GM23338 (cell line): Measurements from ENCODE around the gene UBE2E2. TPM values are rescaled to one million over a fixed set of nuclear protein-coding genes. Genes with fewer than 3 reads are reported as not detected.

ENCODE experiments used
- ATAC-seq: fragments of 200-7000 bp; cut with Tn5 transposase; 3 replicates; pipeline ENCODE4 v1.9.1; 2020
- DNase-seq: peaks from one replicate; pipeline ENCODE4 v3.0.0-alpha.2; 2015; ENCODE audit warnings: low spot score
- H2AFZ ChIP-seq: fragments of 200-600 bp; sonication (generic); 2 replicates; pipeline ENCODE4 v1.8.0; 2016; ENCODE audit warnings: antibody characterized with exemption, mild to moderate bottlenecking, moderate library complexity
- H3F3A ChIP-seq: fragments of 200-600 bp; sonication (generic); replicated peaks from 2 replicates; pipeline ENCODE4 v1.8.0; 2017; ENCODE audit warnings: antibody characterized with exemption, mixed run types, low read depth
- H3K27ac ChIP-seq: fragments of 200-600 bp; sonication (generic); 2 replicates; pipeline ENCODE4 v1.6.1; 2016; ENCODE audit warnings: low read depth
- H3K27me3 ChIP-seq: fragments of 200-600 bp; sonication (generic); 2 replicates; pipeline ENCODE4 v1.8.0; 2016; ENCODE audit warnings: mild to moderate bottlenecking, mixed run types, moderate library complexity; ENCODE audit not compliant: insufficient read depth
- H3K36me3 ChIP-seq: fragments of 200-600 bp; sonication (generic); 2 replicates; pipeline ENCODE4 v1.8.0; 2016; ENCODE audit warnings: mild to moderate bottlenecking; ENCODE audit not compliant: insufficient read depth
- H3K4me1 ChIP-seq: fragments of 200-600 bp; sonication (generic); 2 replicates; pipeline ENCODE4 v1.8.0; 2016; ENCODE audit warnings: mild to moderate bottlenecking, moderate library complexity; ENCODE audit not compliant: insufficient read depth
- H3K4me2 ChIP-seq: fragments of 200-600 bp; sonication (generic); 2 replicates; pipeline ENCODE4 v1.7.1; 2017; ENCODE audit warnings: mixed run types
- H3K4me3 ChIP-seq: fragments of 200-600 bp; sonication (generic); 2 replicates; pipeline ENCODE4 v1.6.1; 2016; ENCODE audit warnings: mixed run types
- H3K79me2 ChIP-seq: fragments of 200-600 bp; sonication (generic); replicated peaks from 2 replicates; pipeline ENCODE4 v1.8.0; 2017; ENCODE audit warnings: mild to moderate bottlenecking; ENCODE audit not compliant: insufficient read depth
- H3K9me2 ChIP-seq: fragments of 200-600 bp; sonication (generic); 2 replicates; pipeline ENCODE4 v1.8.0; 2017; ENCODE audit not compliant: insufficient read depth
- H4K20me1 ChIP-seq: fragments of 200-600 bp; sonication (generic); replicated peaks from 2 replicates; pipeline ENCODE4 v1.8.0; 2017; ENCODE audit warnings: mild to moderate bottlenecking; ENCODE audit not compliant: insufficient read depth
- H3K27ac Mint-ChIP-seq: 2 replicates; pipeline ENCODE4 v1.8.0; 2020; ENCODE audit warnings: inconsistent platforms, mild to moderate bottlenecking, moderate library complexity, mixed read lengths
- H3K27me3 Mint-ChIP-seq: 3 replicates; pipeline ENCODE4 v1.8.0; 2022; ENCODE audit warnings: low read depth, mild to moderate bottlenecking, moderate library complexity, mixed read lengths, inconsistent platforms; ENCODE audit not compliant: insufficient read depth, poor library complexity
- H3K36me3 Mint-ChIP-seq: 3 replicates; pipeline ENCODE4 v1.8.0; 2021; ENCODE audit warnings: low read depth, mild to moderate bottlenecking, inconsistent platforms, moderate library complexity, mixed read lengths
- H3K4me1 Mint-ChIP-seq: 3 replicates; pipeline ENCODE4 v1.8.0; 2020; ENCODE audit warnings: mild to moderate bottlenecking, inconsistent platforms, mixed read lengths
- H3K4me3 Mint-ChIP-seq: 3 replicates; pipeline ENCODE4 v1.8.0; 2021; ENCODE audit warnings: moderate library complexity, mild to moderate bottlenecking, inconsistent platforms, mixed read lengths
- H3K9me3 Mint-ChIP-seq: 3 replicates; pipeline ENCODE4 v1.8.0; 2020; ENCODE audit warnings: moderate library complexity, mild to moderate bottlenecking, inconsistent platforms, mixed read lengths
- CREB1 ChIP-seq: fragments of 250-450 bp; sonication (Bioruptor Pico); IDR thresholded peaks from 2 replicates; pipeline ENCODE4 v1.5.0; 2020; ENCODE audit warnings: low read depth, mild to moderate bottlenecking, moderate library complexity
- ETS1 ChIP-seq: IDR thresholded peaks from 2 replicates; pipeline ENCODE4 v1.6.1; 2016; ENCODE audit warnings: antibody characterized with exemption
- EZH2phosphoT487 ChIP-seq: fragments of 200-600 bp; sonication (generic); IDR thresholded peaks from one replicate; pipeline ENCODE4 v1.8.1; 2018; ENCODE audit warnings: antibody characterized with exemption; ENCODE audit not compliant: unreplicated experiment
- JUNB ChIP-seq: IDR thresholded peaks from one replicate; pipeline ENCODE4 v1.6.1; 2016; ENCODE audit warnings: antibody characterized with exemption; ENCODE audit not compliant: unreplicated experiment
- NANOG ChIP-seq: IDR thresholded peaks from 2 replicates; pipeline ENCODE4 v1.6.1; 2016; ENCODE audit warnings: antibody characterized with exemption, borderline replicate concordance
- REST ChIP-seq: IDR thresholded peaks from one replicate; pipeline ENCODE4 v1.6.1; 2018; ENCODE audit warnings: antibody characterized with exemption; ENCODE audit not compliant: unreplicated experiment
- ZNF114 ChIP-seq: fragments of 250-450 bp; sonication (Bioruptor Pico); IDR thresholded peaks from 2 replicates; pipeline ENCODE4 v1.5.0; 2020; ENCODE audit warnings: mild to moderate bottlenecking, moderate library complexity
- ZNF331 ChIP-seq: fragments of 250-450 bp; sonication (Bioruptor Pico); IDR thresholded peaks from 2 replicates; pipeline ENCODE4 v1.5.0; 2020; ENCODE audit warnings: low read depth, mild to moderate bottlenecking, moderate library complexity
- ZNF462 ChIP-seq: fragments of 250-450 bp; sonication (Bioruptor Pico); IDR thresholded peaks from 2 replicates; pipeline ENCODE4 v1.5.0; 2020; ENCODE audit warnings: mild to moderate bottlenecking, moderate library complexity
- polyA plus RNA-seq: library from polyadenylated mRNA; unstranded; fragments of >200 nt; fragmentation: Nextera tagmentation; extraction: Ambion mirVana; gene quantifications from 2 replicates; pipeline ENCODE4 v1.2.1, GENCODE V29; 2016
- total RNA-seq: library from RNA; depleted of rRNA; stranded (reverse); fragments of >200 nt; shearing (Covaris generic); gene quantifications from 2 replicates; pipeline ENCODE4 v1.2.3, GENCODE V29; 2014

The UBE2E2 gene
- total and polyA plus RNA-seq, 2 experiments from 2014 or later = 86.9 to 169 TPM

- TF ChIP-seq ETS1 = no peak
- no peak for TF ChIP-seq EZH2phosphoT487
Measured at GRCh38 chr3:23389089-23389488, 186.0 kb downstream of the UBE2E2 start (continued).

- DNase-seq (no peak), ATAC-seq (no peak)
- H3K27me3 Mint-ChIP-seq = peaks cover 5% of the 10 kb centered on the region
- no peak for TF ChIP-seq ZNF114 (CRISPR knock-in tag)
- no peak for TF ChIP-seq ETS1
- TF ChIP-seq CREB1 = no peak
- TF ChIP-seq JUNB = no peak
- TF ChIP-seq REST = no peak
- TF ChIP-seq ZNF331 (CRISPR knock-in tag) = no peak
- no peak for TF ChIP-seq EZH2phosphoT487
- no peak for TF ChIP-seq NANOG
- no peak for TF ChIP-seq ZNF462
- H3K4me3 Mint-ChIP-seq = no peak overlapping the region
- Histone ChIP-seq H3K36me3 (no peaks in the 10 kb centered on the region), H3K4me3 (no peak overlapping the region), H2AFZ (no peak overlapping the region), H4K20me1 (no peaks in the 10 kb centered on the region), H3K4me2 (peak overlapping the region; percentile 56), H3F3A (no peaks in the 10 kb centered on the region), H3K4me1 (peaks cover 40% of the 10 kb centered on the region), H3K27ac (peak overlapping the region; percentile 4; the same call in 1 of the 2 replicates), H3K9me2 (no peaks in the 10 kb centered on the region), H3K27me3 (no peaks in the 10 kb centered on the region), H3K79me2 (peaks cover 21% of the 10 kb centered on the region)
- H3K27ac Mint-ChIP-seq = peak overlapping the region; percentile 77
- H3K36me3 Mint-ChIP-seq = peaks cover 7% of the 10 kb centered on the region; the same call in 2 of the 3 replicates
- no peaks in the 10 kb centered on the region; the same call in 2 of the 3 replicates for H3K9me3 Mint-ChIP-seq
- peaks cover 55% of the 10 kb centered on the region for H3K4me1 Mint-ChIP-seq
Measured at GRCh38 chr3:23389686-23390085, 186.6 kb downstream of the UBE2E2 start.
